CD4-positive, alpha-beta T cell treated with Interleukin-6 for 4 hours (primary cell): ENCODE data around the gene PHF2.
"Not testable (repeated sequence)": the region's sequence is repeated elsewhere in the genome, so short reads cannot be mapped to it uniquely, and the experiment has no call there.

Experiments used
- DNase-seq: peaks from one replicate; pipeline ENCODE4 v3.0.0-alpha.2; 2020; ENCODE audit warnings: mixed read lengths

PHF2 gene

GRCh38 chr9:93655621-93656425 is 79.4 kb downstream of the PHF2 start:
- no peak for DNase-seq

DNA sequence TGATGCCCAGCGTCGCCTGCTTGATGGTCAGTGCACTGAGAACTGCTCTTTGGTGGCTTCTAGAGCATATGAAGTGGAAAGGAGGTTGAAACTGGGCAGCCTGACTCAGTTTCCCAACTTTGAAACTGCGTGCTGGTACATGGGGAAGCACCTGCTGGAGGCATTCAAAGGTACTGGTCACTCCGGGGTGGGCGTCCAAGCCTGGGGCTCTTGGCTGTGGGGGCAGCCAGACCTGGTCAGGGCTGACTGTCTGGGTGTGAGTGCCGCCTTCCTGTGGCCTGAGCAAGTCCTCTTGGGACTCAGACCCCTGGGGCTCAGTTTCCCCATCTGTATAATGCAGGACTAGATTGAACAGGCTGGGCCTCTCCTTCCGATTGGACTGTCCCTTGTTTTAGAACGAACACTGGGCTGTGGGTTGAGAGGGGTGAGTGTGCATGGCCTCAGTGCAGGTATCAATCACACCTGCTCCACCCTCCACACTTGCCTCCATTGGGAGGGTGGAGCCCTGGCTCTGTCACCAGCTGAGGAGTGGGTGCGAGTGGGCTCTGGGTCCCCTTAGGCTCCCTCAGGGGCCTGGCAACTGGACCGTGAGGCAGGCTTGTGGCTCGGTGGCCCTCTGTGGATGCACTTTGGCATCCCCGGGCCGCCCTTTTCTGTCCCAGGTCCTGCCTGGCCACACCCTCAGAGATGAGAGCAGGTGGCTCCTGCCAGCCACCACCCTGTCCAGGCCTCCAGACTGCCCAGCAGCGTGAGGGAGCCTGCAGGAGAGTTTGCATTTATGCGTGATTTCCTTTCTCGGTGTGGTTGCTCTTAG is 80.2 kb downstream of the PHF2 start:
- DNase-seq, result no peak

- no peak for DNase-seq
Observed at GRCh38 chr9:93657331-93658111, 81.1 kb downstream of the PHF2 start.

GRCh38 chr9:93658184-93658925 is 82.0 kb downstream of the PHF2 start:
- DNase-seq, result no peak

- DNase-seq, result no peak
Observed at GRCh38 chr9:93659044-93659836, 82.9 kb downstream of the PHF2 start.

DNA sequence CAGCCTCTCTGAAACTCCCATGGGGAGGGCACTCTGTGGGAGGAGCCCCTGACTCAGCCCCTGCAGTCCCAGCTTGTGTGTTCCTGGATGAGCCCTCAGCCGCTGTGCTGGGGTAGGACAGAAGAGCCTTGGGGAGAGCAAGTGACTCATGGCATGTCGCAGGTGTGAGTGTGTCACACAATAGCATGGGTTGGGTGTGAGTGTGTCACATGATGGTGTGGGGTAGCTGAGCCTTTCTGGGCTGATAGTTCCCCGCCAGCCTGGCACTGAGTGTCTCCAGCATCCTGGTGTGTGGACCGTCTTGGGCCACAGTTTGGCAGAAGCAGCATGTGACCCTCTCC is 83.4 kb downstream of the PHF2 start:
- no peak for DNase-seq

DNA sequence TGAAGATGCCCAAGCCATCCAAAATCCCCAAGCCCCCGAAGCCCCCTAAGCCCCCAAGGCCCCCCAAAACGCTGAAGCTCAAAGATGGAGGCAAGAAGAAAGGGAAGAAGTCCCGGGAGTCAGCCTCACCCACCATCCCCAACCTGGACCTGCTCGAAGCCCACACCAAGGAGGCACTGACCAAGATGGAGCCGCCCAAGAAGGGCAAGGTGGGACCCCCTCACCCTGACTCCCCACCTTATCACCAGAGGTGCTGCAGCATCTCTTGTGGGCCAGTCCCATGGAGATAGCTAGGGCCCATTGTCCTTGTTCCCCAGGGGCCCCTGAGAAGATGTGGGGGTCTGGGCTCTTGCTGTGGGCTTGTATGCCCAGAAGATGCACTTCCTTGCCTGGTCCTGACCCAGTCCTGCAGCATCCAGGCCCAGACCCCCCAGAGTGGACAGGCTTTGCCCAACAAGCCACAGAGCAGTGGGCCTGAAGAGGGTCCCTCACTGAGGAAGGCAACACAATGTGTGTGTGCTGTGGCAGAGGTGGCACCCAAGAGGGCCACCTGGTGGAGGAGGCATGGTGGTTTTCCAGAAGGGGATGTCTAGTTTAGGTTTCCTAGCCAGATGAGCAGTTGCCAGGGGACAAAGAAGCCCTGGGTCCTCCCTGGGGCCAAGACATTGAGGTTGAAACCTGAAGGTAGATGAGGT is 84.1 kb downstream of the PHF2 start:
- DNase-seq, result no peak

GRCh38 chr9:93661591-93661990 is 85.2 kb downstream of the PHF2 start:
- no peak for DNase-seq

DNA sequence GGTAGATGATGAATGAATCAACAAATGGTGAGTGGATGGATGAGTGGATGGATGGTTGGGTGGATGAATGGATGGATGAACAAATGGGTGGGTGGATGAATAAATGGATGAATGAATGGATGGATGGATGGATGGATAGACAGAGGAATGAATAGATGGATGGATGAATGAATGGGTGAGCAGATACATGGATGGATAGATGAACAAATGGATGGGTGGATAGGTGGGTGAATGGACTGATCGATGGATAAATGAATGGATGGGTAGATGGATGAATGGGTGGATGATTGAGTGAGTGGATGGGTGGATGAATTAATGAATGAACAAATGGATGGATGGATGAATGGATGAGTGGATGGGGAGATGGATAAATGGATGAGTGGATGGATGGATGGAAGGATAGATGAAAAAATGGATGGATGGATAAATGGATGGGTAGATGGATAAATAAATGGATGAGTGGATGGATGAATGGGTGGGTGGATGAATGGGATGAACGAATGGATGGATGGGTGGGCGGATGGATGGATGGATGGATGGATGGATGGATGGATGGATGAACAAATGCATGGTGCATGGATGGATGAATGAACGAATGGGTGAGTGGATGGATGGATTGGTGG is 85.7 kb downstream of the PHF2 start:
- no peak for DNase-seq

DNA sequence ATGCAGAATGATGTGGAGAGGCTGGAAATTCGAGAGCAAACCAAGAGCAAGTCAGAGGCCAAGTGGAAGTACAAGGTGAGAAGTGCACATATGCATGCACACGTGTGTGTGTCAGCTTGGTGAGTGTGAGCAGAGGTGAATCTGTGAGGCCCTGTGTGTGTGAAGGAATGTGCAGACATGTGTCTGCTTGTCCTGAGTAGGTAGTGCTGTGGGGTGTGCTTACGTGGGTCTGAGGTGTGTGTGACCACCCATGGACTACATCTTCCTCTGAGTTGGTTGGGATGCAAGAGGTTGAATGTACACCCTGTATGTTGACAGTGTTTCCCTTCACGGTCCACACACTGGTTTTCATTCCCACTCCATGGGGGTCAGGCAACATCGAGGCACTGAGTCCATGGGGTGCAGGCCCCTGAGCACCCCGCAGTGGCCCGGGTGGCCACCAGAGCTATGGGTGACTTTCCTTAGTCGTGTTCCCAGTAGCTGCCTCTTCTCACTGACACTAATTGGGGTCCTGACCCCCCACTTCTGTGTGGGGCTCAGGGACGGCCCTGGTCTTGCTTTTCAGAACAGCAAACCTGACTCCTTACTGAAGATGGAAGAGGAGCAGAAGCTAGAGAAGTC is 86.7 kb downstream of the PHF2 start:
- DNase-seq, result no peak

DNA sequence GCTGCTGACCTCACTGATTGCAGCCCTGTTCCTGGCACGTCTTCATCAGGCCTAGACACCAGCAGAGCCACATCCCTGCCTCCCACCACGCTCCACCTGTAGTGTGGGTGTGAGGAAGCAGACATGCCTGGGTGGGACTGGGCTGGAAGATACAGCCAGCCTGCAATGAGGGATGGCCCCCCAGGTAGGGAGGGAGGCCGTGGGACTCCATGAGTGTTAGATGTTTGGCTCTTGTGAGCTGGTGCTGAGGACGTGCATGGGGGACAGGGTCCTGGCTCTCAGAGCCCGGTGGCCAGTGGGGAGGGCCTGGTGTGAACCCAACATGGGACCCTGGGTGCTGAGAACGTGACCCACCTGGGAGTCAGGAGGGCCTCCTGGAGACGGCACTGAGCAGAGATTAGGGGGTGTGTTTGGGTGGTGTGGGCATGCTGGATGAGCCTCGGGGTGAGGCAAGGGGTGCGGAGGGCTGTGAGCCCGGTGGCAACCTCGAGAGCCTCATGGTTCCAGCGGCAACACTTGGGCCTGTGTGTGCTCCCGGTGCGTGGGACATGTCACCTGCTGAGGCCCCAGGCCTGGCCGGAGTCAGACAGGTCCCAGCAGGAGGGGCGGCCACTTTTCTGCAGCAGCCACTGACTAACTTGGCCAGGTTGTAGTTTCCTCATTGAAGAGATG is 87.6 kb downstream of the PHF2 start:
- no peak for DNase-seq

- no peak for DNase-seq
Observed at GRCh38 chr9:93664549-93665120, 88.3 kb downstream of the PHF2 start.

DNA sequence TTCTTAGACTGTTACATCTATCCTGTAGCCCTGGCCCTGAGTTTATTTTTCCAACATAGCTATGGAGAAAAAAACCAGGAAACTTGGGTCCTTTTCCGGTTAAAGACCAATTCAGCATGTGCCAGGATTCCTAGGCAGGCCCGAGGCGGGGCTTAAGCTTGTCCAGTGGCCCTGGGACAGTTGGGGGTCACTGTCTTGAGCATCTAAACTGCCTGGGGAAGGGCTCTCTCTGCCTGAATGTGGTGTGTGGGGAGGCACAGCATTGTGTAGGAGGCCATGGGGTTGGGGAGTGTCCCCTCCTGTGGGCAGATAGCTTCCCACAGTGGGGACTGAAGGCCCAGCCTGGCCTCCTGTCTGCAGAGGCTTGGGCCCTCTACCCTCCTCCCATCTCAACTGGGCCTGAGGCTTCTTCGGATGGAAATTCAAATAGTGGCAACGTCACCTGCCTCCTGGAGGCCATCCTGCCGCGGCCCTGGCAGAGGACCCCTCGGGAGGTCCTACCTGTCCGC is 88.8 kb downstream of the PHF2 start:
- no peak for DNase-seq

- DNase-seq, result no peak
Observed at GRCh38 chr9:93665637-93666438, 89.5 kb downstream of the PHF2 start.

GRCh38 chr9:93666439-93666784 is 90.0 kb downstream of the PHF2 start:
- DNase-seq, result not testable (repeated sequence)

GRCh38 chr9:93667006-93667405 is 90.6 kb downstream of the PHF2 start:
- DNase-seq, result no peak

DNA sequence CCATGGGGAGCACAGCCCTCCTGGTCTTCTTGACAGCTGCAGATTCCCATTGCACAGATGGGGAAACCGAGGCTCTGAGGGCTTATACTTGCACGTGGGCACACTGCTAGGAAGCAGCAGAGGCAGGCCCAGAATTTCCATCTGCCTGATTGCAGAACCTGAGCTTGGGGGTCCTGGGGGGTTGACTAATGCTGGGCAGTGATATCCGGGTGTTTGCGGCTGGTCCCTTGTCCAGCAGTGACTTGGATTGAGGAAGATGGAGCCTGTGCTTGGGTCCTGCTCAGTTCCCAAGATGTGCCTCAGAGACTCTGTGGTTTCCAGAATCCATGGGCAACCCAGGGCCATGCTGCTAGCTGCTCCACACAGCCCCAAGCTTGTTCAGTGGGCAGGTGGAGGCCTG is 91.2 kb downstream of the PHF2 start:
- no peak for DNase-seq

GRCh38 chr9:93668261-93668871 is 92.0 kb downstream of the PHF2 start:
- DNase-seq, result no peak
